Measurements from ENCODE around the gene TBC1D8. TPM values are rescaled to one million over a fixed set of nuclear protein-coding genes. Genes with fewer than 3 reads are reported as not detected.

TBC1D8 gene
- total and polyA plus RNA-seq, 2 of the 13 experiments (the other 11 are each of a cell fraction or from before 2014, with no cell fraction given): 45.1 to 95.4 TPM

DNA sequence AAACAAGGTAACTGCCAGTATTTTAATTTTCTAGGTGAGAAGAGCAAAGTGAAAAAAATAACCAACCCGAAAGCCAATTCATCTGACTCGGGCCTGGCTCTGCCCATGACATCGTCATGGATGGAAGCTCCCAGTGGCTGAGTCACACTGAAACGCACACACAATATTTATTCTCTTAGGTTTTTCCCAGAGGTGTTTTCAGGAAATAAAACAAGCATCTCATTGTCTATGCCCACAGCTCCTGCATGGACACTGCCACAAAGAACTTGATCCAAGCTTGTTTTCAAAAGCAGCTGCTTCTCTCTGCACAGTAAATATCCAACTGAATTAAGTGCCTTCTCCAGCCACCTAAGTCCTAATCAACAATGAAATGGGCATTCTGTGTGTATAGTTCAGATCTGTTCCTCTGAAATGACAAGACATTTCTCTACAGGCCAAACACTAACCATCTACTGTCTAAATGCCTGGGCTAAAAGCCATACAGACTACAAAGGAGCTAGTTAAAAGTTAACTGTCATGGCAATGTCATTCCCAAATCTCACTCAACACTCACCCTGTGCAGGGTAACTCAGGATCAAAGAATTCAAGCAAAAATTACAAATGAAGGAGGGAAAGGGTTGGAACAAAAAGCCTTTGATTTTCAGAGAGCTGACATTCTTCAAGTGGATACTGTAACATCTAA is 86.2 kb downstream of the TBC1D8 start (continued):
- TF ChIP-seq, protein P1, sequence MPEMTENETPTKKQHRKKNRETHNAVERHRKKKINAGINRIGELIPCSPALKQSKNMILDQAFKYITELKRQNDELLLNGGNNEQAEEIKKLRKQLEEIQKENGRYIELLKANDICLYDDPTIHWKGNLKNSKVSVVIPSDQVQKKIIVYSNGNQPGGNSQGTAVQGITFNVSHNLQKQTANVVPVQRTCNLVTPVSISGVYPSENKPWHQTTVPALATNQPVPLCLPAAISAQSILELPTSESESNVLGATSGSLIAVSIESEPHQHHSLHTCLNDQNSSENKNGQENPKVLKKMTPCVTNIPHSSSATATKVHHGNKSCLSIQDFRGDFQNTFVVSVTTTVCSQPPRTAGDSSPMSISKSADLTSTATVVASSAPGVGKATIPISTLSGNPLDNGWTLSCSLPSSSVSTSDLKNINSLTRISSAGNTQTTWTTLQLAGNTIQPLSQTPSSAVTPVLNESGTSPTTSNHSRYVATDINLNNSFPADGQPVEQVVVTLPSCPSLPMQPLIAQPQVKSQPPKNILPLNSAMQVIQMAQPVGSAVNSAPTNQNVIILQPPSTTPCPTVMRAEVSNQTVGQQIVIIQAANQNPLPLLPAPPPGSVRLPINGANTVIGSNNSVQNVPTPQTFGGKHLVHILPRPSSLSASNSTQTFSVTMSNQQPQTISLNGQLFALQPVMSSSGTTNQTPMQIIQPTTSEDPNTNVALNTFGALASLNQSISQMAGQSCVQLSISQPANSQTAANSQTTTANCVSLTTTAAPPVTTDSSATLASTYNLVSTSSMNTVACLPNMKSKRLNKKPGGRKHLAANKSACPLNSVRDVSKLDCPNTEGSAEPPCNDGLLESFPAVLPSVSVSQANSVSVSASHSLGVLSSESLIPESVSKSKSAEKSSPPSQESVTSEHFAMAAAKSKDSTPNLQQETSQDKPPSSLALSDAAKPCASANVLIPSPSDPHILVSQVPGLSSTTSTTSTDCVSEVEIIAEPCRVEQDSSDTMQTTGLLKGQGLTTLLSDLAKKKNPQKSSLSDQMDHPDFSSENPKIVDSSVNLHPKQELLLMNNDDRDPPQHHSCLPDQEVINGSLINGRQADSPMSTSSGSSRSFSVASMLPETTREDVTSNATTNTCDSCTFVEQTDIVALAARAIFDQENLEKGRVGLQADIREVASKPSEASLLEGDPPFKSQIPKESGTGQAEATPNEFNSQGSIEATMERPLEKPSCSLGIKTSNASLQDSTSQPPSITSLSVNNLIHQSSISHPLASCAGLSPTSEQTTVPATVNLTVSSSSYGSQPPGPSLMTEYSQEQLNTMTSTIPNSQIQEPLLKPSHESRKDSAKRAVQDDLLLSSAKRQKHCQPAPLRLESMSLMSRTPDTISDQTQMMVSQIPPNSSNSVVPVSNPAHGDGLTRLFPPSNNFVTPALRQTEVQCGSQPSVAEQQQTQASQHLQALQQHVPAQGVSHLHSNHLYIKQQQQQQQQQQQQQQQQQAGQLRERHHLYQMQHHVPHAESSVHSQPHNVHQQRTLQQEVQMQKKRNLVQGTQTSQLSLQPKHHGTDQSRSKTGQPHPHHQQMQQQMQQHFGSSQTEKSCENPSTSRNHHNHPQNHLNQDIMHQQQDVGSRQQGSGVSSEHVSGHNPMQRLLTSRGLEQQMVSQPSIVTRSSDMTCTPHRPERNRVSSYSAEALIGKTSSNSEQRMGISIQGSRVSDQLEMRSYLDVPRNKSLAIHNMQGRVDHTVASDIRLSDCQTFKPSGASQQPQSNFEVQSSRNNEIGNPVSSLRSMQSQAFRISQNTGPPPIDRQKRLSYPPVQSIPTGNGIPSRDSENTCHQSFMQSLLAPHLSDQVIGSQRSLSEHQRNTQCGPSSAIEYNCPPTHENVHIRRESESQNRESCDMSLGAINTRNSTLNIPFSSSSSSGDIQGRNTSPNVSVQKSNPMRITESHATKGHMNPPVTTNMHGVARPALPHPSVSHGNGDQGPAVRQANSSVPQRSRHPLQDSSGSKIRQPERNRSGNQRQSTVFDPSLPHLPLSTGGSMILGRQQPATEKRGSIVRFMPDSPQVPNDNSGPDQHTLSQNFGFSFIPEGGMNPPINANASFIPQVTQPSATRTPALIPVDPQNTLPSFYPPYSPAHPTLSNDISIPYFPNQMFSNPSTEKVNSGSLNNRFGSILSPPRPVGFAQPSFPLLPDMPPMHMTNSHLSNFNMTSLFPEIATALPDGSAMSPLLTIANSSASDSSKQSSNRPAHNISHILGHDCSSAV (CRISPR knock-in tag; IDR thresholded peaks at IDR 0.05; ENCODE audit: borderline replicate concordance): no peak
- TF ChIP-seq ARHGAP35 (CRISPR knock-in tag; IDR thresholded peaks at IDR 0.05; ENCODE audit: borderline replicate concordance) (no peak), GTF3A (CRISPR knock-in tag; conservative IDR thresholded peaks at IDR 0.05) (no peak), ZSCAN30 (CRISPR knock-in tag; IDR thresholded peaks at IDR 0.05) (no peak), ZNF160 (CRISPR knock-in tag; IDR thresholded peaks at IDR 0.05) (no peak), HNF4G (IDR thresholded peaks at IDR 0.05; ENCODE audit: borderline replicate concordance, low read depth, low read length) (0 out of 2 replicates have a peak, but pooled peaks have one; percentile 19), HNF4G (CRISPR knock-in tag; IDR thresholded peaks at IDR 0.05; ENCODE audit: borderline replicate concordance, low read depth) (no peak), ZNF224 (CRISPR knock-in tag; IDR thresholded peaks at IDR 0.05) (no peak), ZNF251 (CRISPR knock-in tag; IDR thresholded peaks at IDR 0.05) (no peak), SAP130 (CRISPR knock-in tag; IDR thresholded peaks at IDR 0.05; ENCODE audit: low read depth) (peak; percentile 92), ZNF720 (CRISPR knock-in tag; IDR thresholded peaks at IDR 0.05) (no peak), ZFP90 (CRISPR knock-in tag; IDR thresholded peaks at IDR 0.05; ENCODE audit: borderline replicate concordance) (no peak)
- TF ChIP-seq, protein P2, sequence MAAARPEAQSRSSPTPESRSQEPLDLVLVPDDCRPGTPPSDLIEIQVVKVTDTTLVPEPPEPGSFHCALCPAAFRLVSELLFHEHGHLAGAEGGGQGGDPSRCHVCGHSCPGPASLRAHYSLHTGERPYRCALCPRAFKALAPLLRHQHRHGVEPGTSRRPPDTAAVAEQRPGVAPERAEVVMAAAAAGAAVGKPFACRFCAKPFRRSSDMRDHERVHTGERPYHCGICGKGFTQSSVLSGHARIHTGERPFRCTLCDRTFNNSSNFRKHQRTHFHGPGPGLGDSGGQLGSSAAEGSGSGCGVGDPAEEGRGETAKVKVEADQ (CRISPR knock-in tag; IDR thresholded peaks at IDR 0.05; ENCODE audit: borderline replicate concordance): 0 out of 2 replicates have a peak, but pooled peaks have one; percentile 71
- TF ChIP-seq, protein P3, sequence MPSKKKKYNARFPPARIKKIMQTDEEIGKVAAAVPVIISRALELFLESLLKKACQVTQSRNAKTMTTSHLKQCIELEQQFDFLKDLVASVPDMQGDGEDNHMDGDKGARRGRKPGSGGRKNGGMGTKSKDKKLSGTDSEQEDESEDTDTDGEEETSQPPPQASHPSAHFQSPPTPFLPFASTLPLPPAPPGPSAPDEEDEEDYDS (CRISPR knock-in tag; IDR thresholded peaks at IDR 0.05): peak; percentile 80; the same call in 1 of the 2 replicates
- TF ChIP-seq, protein P4, sequence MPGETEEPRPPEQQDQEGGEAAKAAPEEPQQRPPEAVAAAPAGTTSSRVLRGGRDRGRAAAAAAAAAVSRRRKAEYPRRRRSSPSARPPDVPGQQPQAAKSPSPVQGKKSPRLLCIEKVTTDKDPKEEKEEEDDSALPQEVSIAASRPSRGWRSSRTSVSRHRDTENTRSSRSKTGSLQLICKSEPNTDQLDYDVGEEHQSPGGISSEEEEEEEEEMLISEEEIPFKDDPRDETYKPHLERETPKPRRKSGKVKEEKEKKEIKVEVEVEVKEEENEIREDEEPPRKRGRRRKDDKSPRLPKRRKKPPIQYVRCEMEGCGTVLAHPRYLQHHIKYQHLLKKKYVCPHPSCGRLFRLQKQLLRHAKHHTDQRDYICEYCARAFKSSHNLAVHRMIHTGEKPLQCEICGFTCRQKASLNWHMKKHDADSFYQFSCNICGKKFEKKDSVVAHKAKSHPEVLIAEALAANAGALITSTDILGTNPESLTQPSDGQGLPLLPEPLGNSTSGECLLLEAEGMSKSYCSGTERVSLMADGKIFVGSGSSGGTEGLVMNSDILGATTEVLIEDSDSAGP (CRISPR knock-in tag; IDR thresholded peaks at IDR 0.05; ENCODE audit: borderline replicate concordance): no peak
- TF ChIP-seq, protein P5, sequence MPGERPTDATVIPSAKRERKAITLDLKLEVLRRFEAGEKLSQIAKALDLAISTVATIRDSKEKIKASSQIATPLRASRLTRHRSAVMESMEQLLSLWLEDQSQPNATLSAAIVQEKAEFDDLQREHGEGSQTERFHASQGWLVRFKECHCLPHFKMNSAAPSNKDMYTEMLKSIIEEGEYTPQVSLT (CRISPR knock-in tag; IDR thresholded peaks at IDR 0.05; ENCODE audit: borderline replicate concordance, low read depth): no peak

Data from HepG2 (cell line).